ENCODE results near the gene RTL9. TPM values are rescaled to one million over a fixed set of nuclear protein-coding genes. Genes with fewer than 3 reads are reported as not detected.

The RTL9 gene
- total RNA-seq, 1 donor from 2014 or later = 0.91 TPM

- peaks cover under 1% of the 10 kb centered on the region for H3K4me1 Mint-ChIP-seq (ENCODE audit: low read depth, unreplicated experiment)
- Histone ChIP-seq H3K9me3 (ENCODE audit: insufficient read depth, low read depth, low read length) (no peaks in the 10 kb centered on the region), H3K9ac (ENCODE audit: low read length) (peak overlapping the region; percentile 97), H3K4me3 (ENCODE audit: insufficient read depth, low read depth, low read length) (peak overlapping the region; percentile 76), H3K27me3 (ENCODE audit: insufficient read depth, low read length) (no peaks in the 10 kb centered on the region), H3K27ac (ENCODE audit: low read depth, low read length) (peak overlapping the region; percentile 75), H2AFZ (ENCODE audit: low read depth, low read length) (peak overlapping the region; percentile 86), H3K79me2 (ENCODE audit: insufficient read depth, low read length) (peaks cover 40% of the 10 kb centered on the region), H3K36me3 (ENCODE audit: insufficient read depth, low read length) (no peaks in the 10 kb centered on the region), H3K4me2 (ENCODE audit: low read length) (peak overlapping the region; percentile 97), H3K4me1 (ENCODE audit: insufficient read depth, low read length) (no peaks in the 10 kb centered on the region), H4K20me1 (ENCODE audit: insufficient read depth, low read length) (peaks cover 35% of the 10 kb centered on the region)
- H3K9me3 Mint-ChIP-seq (ENCODE audit: unreplicated experiment) = no peaks in the 10 kb centered on the region
- no peaks in the 10 kb centered on the region for H3K27me3 Mint-ChIP-seq (ENCODE audit: low read depth, unreplicated experiment)
- H3K27ac Mint-ChIP-seq (ENCODE audit: unreplicated experiment) = peak overlapping the region; percentile 98
- no peaks in the 10 kb centered on the region for H3K36me3 Mint-ChIP-seq (ENCODE audit: low read depth, unreplicated experiment)
- FAIRE-seq = no peak
- no peak for DNase-seq (ENCODE audit: low read depth)
- peak overlapping the region; percentile 94 for H3K4me3 Mint-ChIP-seq (ENCODE audit: unreplicated experiment)
- TF ChIP-seq EZH2 (IDR thresholded peaks at IDR 0.05; ENCODE audit: insufficient read depth, low read length) (no peak), CTCF (IDR thresholded peaks at IDR 0.05; ENCODE audit: insufficient read depth, low read depth, low read length) (no peak)
Measured at GRCh38 chrX:110318664-110318968, 40.0 kb upstream of the RTL9 start.

- Mint-ChIP-seq H3K4me3 (ENCODE audit: unreplicated experiment) (no peak overlapping the region), H3K36me3 (ENCODE audit: low read depth, unreplicated experiment) (no peaks in the 10 kb centered on the region), H3K27ac (ENCODE audit: unreplicated experiment) (no peak overlapping the region), H3K27me3 (ENCODE audit: low read depth, unreplicated experiment) (no peaks in the 10 kb centered on the region), H3K9me3 (ENCODE audit: unreplicated experiment) (no peaks in the 10 kb centered on the region), H3K4me1 (ENCODE audit: low read depth, unreplicated experiment) (no peaks in the 10 kb centered on the region)
- H3K9ac ChIP-seq (ENCODE audit: low read length) = no peak overlapping the region
- H3K27me3 ChIP-seq (ENCODE audit: insufficient read depth, low read length) = no peaks in the 10 kb centered on the region
- H3K4me2 ChIP-seq (ENCODE audit: low read length) = no peak overlapping the region
- H3K4me1 ChIP-seq (ENCODE audit: insufficient read depth, low read length) = no peaks in the 10 kb centered on the region
- H4K20me1 ChIP-seq (ENCODE audit: insufficient read depth, low read length) = peaks cover 16% of the 10 kb centered on the region
- H3K36me3 ChIP-seq (ENCODE audit: insufficient read depth, low read length) = no peaks in the 10 kb centered on the region
- FAIRE-seq (no peak), DNase-seq (ENCODE audit: low read depth) (no peak)
- TF ChIP-seq EZH2 (IDR thresholded peaks at IDR 0.05; ENCODE audit: insufficient read depth, low read length) = no peak
- TF ChIP-seq CTCF (IDR thresholded peaks at IDR 0.05; ENCODE audit: insufficient read depth, low read depth, low read length) = no peak
- H3K9me3 ChIP-seq (ENCODE audit: insufficient read depth, low read depth, low read length) = no peaks in the 10 kb centered on the region
- H2AFZ ChIP-seq (ENCODE audit: low read depth, low read length) = no peak overlapping the region
- no peak overlapping the region for H3K27ac ChIP-seq (ENCODE audit: low read depth, low read length)
- H3K4me3 ChIP-seq (ENCODE audit: insufficient read depth, low read depth, low read length) = no peak overlapping the region
- peaks cover 22% of the 10 kb centered on the region for H3K79me2 ChIP-seq (ENCODE audit: insufficient read depth, low read length)
Measured at GRCh38 chrX:110320381-110320987, 38.2 kb upstream of the RTL9 start.

- Mint-ChIP-seq H3K27me3 (ENCODE audit: low read depth, unreplicated experiment) (no peaks in the 10 kb centered on the region), H3K4me1 (ENCODE audit: low read depth, unreplicated experiment) (no peaks in the 10 kb centered on the region)
Measured at GRCh38 chrX:110321081-110321480, 37.6 kb upstream of the RTL9 start.

More at GRCh38 chrX:110321081-110321480, 37.6 kb upstream of the RTL9 start:
- Histone ChIP-seq H3K9me3 (ENCODE audit: insufficient read depth, low read depth, low read length) (no peaks in the 10 kb centered on the region), H3K9ac (ENCODE audit: low read length) (no peak overlapping the region), H3K27me3 (ENCODE audit: insufficient read depth, low read length) (no peaks in the 10 kb centered on the region), H2AFZ (ENCODE audit: low read depth, low read length) (no peak overlapping the region), H3K79me2 (ENCODE audit: insufficient read depth, low read length) (peaks cover 16% of the 10 kb centered on the region), H3K27ac (ENCODE audit: low read depth, low read length) (no peak overlapping the region), H3K36me3 (ENCODE audit: insufficient read depth, low read length) (no peaks in the 10 kb centered on the region), H4K20me1 (ENCODE audit: insufficient read depth, low read length) (peaks cover 10% of the 10 kb centered on the region), H3K4me2 (ENCODE audit: low read length) (no peak overlapping the region), H3K4me1 (ENCODE audit: insufficient read depth, low read length) (no peaks in the 10 kb centered on the region), H3K4me3 (ENCODE audit: insufficient read depth, low read depth, low read length) (no peak overlapping the region)
- DNase-seq (ENCODE audit: low read depth) (no peak), FAIRE-seq (no peak)
- H3K27ac Mint-ChIP-seq (ENCODE audit: unreplicated experiment) = no peak overlapping the region
- no peaks in the 10 kb centered on the region for H3K36me3 Mint-ChIP-seq (ENCODE audit: low read depth, unreplicated experiment)
- TF ChIP-seq CTCF (IDR thresholded peaks at IDR 0.05; ENCODE audit: insufficient read depth, low read depth, low read length) (no peak), EZH2 (IDR thresholded peaks at IDR 0.05; ENCODE audit: insufficient read depth, low read length) (no peak)
- no peaks in the 10 kb centered on the region for H3K9me3 Mint-ChIP-seq (ENCODE audit: unreplicated experiment)
- no peak overlapping the region for H3K4me3 Mint-ChIP-seq (ENCODE audit: unreplicated experiment)
